ENCODE data around the gene CIRBP.
A peak's percentile ranks its signal among the peaks of the same experiment; 100 is the strongest.
"Not testable (repeated sequence)": the region's sequence is repeated elsewhere in the genome, so short reads cannot be mapped to it uniquely, and the experiment has no call there.

CIRBP gene

DNA sequence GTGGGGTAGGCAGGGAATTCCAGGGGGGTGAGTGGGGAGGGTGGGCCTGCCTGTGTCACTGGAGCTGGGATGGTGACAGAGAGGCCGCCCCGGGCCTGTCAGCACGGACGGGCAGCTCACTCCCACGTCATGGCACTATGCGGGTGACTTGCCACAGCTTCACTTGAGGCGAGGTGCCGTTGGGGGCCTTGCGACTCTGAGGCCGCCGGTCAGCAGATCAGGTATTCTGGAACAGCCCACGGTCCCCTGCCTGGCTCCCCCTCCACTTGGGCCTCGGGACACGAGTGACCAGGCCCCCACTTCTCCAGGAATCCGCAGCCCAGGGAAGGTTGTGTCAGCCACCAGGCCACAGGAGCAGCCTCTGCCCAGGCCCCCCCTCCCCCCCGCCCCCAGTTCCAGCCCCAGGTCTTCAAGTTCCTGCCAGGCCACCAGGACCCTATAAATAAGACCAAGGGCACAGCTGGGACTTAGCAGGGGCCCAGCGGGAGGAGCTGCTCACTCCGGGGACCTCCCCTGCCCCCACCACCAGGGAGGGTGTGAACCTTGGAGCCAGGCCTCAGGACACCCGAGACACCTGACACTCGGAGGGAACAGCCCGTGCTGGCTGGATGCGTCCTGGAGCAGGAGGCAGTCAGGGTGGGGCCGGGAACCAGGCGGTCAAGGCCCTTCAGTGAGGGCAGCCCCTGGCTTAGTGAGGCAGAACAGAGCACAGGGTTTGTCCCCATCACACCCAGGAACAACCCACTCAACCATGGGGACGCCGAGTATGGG lies 23.5 kb upstream of the CIRBP start:
- no peak for DNase-seq

DNA sequence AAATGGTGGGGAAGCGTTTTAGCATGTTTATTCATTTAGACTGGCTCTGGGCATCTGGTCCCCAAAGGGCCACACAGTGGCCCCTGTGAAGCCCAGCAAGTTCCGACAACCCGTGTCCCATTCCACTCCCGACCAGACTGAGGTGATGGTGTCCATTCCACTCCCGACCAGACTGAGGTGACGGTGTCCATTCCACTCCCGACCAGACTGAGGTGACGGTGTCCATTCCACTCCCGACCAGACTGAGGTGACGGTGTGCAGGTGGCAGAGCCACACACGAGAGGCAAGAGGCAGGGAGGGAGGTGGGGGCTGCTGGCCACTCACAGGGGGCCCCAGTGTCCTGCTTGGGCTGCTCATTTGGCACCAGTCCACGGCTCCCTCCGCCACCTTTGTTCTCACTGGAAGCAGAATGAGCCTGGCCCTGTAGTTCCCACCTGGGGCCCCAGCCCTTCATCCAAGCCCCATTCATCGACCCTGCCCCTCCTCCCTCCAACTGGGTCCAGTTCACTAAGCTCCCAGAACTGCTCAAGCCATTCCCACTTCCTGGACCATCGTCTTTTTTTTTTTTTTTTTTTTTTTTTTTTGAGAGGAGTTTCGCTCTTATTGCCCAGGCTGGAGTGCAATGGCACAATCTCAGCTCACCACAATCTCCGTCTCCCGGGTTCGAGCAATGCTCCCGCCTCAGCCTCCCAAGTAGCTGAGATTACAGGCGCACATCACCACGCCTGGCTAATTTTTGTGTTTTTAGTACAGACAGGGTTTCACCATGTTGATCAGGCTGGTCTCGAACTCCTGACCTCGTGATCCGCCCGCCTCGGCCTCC lies 22.7 kb upstream of the CIRBP start:
- not testable (repeated sequence) for DNase-seq

DNA sequence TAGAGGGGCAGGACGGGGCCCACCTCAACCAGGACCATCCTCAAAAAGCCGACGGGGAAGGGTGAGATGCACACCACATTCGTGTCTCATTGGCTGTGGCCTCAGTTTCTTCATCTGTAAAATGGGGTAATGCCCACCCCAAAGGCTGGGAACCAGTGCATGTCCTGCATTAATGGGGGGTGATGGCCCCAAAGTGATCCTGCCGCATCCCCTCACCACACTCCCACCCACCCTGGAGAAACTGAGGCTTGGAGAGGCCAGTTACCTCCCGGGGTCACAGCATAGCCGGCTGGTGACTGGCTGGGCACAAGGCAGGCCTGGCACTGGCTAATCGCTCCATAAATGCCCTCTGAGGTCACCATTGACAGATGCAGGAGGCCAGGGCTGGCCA lies 21.4 kb upstream of the CIRBP start:
- DNase-seq = no peak

DNA sequence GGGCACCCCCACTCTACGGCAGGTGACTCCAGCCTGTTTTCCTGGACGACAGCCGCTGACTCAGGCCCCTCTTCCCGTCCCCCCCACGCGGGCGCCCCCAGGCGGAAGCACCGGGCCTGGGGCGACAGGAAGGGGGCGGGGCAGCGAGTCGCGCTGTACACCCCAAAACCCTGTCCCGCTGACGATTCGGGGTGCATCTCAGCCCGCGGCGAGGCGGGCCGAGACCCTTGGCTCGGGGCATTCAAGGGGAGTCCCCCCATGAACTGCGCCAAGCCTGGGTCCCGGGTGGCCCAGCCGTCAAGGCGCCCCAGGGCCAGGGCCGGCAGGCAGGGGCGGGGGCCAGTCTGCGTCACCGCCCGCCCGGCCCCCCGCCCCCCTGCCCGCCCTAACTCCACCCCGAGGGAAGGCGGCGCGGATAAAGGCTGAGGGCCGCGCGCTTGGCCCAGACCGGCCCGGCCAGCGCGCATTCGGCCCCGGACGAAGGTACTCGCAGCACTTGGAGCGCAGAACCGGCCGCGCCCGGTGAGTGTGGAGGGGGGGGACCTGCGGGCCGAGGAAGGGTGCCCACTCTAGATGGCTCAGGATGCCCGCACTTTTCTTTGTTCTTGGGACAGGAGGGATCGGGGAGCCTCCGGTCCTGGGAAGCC lies 20.9 kb upstream of the CIRBP start, which contains the start of gene MIDN:
TSS of gene MIDN (plus strand) at position 445 of the 647 bp plus-strand sequence. CDS start 1,714 bp downstream, outside the sequence.
- DNase-seq = peak; percentile 69 to 78

- DNase-seq = peak; percentile 77 to 81
Measured at GRCh38 chr19:1248786-1249297, 20.3 kb upstream of the CIRBP start.

GRCh38 chr19:1249298-1249989 lies 19.7 kb upstream of the CIRBP start:
- DNase-seq = peak; percentile 92 to 95

DNA sequence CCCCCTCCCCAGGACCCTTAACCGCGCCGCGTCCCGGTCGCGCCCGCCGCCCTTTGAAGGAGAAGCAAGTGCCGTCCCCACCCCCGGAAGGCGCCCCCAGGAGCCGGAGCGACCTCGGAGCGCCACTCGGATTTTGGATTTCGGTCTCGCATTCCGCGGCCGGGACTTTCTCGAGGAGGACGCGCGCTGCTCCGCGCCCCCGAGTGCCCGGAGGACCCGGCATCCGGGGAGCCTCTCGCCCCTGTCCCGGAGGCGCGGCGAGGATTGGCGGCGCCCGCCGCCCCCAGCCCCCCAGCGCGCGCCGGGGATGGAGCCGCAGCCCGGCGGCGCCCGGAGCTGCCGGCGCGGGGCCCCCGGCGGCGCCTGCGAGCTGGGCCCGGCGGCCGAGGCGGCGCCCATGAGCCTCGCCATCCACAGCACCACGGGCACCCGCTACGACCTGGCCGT lies 19.1 kb upstream of the CIRBP start:
- no peak for DNase-seq

- DNase-seq = no peak
Measured at GRCh38 chr19:1250437-1251260, 18.5 kb upstream of the CIRBP start.

DNA sequence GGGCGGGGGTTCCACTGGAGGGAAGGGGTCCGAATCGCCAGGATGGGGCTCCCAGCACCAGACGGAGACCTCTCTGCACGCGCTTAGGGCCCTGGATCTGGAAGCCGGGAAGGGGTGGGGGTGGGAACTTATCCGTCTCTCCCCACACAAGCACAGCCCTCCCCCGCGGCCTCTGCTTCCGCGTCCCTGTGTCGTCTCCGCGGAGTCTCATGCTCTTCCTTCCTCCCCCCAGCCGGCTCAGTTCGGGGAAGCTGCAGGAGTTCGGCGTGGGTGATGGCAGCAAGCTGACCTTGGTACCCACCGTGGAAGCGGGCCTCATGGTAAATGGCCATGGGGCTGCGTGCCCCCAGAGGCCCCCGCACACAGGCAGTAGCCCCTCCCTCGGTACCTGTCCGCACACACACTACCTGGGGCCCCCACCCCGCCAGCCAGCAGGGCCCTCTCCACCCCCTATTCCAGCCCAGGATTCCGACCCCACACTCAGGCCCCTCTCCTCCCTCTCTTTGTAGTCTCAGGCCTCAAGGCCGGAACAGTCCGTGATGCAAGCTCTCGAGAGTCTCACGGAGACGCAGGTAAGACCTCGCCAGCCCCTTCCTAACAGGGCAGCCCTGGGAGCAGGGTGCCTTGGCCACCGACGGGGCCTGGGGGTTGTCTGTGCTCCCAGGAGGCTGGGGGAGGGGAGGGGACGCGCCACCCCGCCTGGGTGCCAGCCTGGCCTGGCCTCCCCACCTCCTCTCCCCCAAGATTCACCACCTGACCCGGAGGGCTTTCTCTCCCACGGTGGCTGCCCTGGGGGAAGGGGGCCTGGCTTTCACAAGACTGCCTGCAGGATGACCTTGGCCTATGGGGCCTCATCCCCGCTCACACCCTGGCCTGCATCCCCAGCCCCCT lies 17.6 kb upstream of the CIRBP start:
- peak; percentile 68 to 78 for DNase-seq

GRCh38 chr19:1252221-1252820 lies 16.8 kb upstream of the CIRBP start:
- DNase-seq = peak; percentile 70 to 76

GRCh38 chr19:1252821-1253513 lies 16.2 kb upstream of the CIRBP start:
- peak; percentile 81 to 85 for DNase-seq

DNA sequence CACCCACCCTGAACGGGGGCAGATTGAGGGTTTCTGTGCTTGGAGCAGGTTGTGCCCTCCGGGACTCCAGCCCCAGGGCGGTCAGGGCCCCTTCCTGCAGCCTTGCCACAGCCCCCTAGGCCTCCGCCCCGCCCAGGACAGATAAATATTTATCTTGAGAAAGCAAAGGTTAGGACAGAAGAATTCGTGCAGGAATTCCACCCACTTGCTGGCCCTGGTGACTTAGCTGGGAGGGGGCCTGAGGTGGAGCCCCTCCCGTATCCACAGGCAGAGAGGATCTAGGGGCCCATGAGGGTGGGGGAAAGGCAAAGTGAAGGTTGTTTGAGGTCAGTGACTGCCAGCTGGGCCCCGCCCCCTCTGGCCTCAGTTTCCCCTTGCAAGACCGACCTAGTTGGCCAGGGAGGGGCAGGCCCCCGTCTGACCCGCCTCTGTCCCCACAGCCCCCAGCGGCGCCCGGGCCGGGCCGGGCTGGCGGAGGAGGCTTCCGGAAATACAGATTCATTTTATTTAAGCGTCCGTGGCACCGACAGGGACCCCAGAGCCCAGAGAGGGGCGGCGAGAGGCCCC lies 15.5 kb upstream of the CIRBP start:
- DNase-seq = no peak

DNA sequence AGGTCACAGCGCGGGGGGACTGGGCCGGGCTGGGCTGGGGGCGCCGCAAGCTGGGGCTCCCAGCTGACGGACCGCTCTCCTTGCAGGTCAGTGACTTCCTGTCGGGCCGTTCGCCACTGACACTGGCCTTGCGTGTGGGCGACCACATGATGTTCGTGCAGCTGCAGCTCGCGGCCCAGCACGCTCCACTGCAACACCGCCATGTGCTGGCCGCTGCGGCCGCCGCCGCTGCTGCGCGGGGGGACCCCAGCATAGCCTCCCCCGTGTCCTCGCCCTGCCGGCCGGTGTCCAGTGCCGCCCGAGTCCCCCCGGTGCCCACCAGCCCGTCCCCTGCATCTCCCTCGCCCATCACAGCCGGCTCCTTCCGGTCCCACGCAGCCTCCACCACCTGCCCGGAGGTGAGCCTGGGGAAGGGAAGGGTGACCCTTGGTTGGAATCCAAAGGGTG lies 15.0 kb upstream of the CIRBP start:
- DNase-seq = no peak

- DNase-seq = no peak
Measured at GRCh38 chr19:1254530-1255185, 14.5 kb upstream of the CIRBP start.

DNA sequence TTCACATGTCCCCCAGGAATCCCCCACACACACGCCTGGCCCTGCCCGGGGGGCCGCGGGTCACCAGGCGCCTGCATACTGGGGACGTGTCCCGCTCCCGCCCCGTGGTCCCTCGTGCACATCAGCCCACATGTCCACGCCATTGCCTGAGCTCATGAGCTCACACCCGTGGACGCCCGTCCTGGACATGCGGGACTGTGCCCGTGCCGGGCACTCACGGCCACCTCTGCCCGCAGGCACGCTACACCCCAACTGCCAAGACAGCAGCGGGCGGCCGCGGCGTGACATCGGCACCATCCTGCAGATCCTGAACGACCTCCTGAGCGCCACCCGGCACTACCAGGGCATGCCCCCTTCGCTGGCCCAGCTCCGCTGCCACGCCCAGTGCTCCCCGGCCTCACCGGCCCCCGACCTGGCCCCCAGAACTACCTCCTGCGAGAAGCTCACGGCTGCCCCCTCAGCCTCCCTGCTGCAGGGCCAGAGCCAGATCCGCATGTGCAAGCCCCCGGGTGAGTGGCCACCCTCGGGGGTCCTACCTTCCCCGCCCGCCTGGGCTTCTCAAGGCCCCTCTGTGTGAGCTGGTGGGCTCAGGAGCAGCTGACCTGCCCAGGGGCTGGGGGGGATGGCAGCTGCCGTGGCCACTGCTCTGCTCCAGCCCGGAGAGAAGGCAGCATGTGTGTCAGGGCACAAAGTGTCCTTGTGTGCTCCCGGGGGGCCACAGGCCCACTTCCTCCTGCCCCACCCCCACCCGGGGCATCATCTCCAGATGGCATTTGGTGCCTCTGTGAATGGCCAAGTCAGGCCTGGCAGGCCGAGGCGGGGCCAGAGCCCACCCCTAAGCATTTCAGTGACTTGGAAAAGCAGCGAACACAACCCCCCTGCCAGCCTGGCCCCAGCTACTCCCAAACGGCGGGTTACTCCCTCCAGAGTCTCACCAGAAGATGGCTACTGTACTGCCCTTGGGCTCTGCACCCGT lies 13.7 kb upstream of the CIRBP start:
- no peak for DNase-seq

DNA sequence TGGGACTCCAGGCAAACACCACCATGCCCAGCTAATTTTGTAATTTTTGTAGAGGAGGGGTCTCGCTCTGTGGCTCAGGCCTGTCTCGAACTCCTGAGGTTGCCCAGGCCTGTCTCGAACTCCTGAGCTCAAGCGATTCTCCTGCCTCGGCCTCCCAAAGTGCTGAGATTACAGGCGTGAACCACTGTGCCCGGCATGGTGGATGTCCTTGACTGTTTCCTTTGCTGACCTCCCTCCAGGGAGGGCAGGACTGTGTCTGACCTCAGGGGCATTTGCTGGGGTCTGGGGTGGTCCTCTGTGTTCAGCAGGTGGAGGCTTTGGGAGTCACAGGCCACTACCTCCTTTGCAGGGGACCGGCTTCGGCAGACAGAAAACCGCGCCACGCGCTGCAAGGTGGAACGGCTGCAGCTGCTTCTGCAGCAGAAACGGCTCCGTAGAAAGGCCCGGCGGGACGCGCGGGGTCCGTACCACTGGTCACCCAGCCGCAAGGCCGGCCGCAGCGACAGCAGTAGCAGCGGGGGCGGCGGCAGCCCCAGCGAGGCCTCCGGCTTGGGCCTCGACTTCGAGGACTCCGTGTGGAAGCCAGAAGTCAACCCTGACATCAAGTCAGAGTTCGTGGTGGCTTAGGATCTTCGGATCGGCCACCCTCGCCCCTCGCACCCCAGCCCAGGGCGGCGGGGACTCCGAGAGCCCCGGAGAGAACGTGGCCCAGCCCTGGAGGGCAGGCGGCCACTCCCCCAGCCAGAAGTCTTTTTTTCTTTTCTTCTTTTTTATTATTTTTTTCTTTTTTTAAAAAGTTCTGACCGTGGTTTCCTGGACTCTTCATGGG lies 12.3 kb upstream of the CIRBP start:
- no peak for DNase-seq

Data from activated CD4-positive, alpha-beta T cell treated with anti-CD3 and anti-CD28 coated beads, Interleukin-2, amount 50 U/mL, for 48 hours (primary cell).